HEK293 (cell line): Measurements from ENCODE around the gene TMCO5A.

ENCODE experiments used
- YY2 ChIP-seq: fragments of 450-650 bp; formaldehyde crosslinking; IDR thresholded peaks from 2 replicates; pipeline ENCODE4 v1.5.1; 2016; ENCODE audit warnings: missing biosample characterization, missing genetic modification characterization
- ZNF792 ChIP-seq: fragments of 450-650 bp; formaldehyde crosslinking; IDR thresholded peaks from 2 replicates; pipeline ENCODE4 v1.5.1; 2016; ENCODE audit warnings: missing biosample characterization, missing genetic modification characterization
- TF ChIP-seq, protein P1 (sequence below): fragments of 450-650 bp; formaldehyde crosslinking; IDR thresholded peaks from 2 replicates; pipeline ENCODE4 v1.5.1; 2016; ENCODE audit warnings: missing biosample characterization, missing genetic modification characterization

DNA sequence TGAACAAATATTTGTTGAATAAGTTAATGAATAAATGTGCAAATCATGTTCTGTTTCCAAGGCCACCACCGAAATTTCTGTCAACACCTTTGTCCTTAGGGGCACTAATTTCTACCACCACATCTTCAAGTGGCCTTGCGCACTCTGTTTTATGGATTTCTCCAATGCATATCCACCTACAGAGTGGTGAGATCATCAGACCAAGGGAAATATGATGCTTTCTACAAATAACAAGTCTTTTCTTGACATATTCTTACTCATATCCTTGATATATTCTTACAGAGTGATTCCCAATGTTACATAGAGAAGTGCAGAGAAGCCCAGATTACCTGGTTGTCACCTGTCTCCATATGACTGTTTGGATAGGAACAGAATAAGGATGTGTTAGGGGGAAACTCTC is 36.1 kb upstream of the TMCO5A start:
- TF ChIP-seq YY2 (no peak), ZNF792 (tag by site-specific recombination) (no peak)
- TF ChIP-seq, protein P1, sequence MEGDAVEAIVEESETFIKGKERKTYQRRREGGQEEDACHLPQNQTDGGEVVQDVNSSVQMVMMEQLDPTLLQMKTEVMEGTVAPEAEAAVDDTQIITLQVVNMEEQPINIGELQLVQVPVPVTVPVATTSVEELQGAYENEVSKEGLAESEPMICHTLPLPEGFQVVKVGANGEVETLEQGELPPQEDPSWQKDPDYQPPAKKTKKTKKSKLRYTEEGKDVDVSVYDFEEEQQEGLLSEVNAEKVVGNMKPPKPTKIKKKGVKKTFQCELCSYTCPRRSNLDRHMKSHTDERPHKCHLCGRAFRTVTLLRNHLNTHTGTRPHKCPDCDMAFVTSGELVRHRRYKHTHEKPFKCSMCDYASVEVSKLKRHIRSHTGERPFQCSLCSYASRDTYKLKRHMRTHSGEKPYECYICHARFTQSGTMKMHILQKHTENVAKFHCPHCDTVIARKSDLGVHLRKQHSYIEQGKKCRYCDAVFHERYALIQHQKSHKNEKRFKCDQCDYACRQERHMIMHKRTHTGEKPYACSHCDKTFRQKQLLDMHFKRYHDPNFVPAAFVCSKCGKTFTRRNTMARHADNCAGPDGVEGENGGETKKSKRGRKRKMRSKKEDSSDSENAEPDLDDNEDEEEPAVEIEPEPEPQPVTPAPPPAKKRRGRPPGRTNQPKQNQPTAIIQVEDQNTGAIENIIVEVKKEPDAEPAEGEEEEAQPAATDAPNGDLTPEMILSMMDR (tag by site-specific recombination) = no peak
